ENCODE data around the gene PIGT. TPM values are rescaled to one million over a fixed set of nuclear protein-coding genes. Genes with fewer than 3 reads are reported as not detected.

Gene PIGT
- total and polyA plus RNA-seq, 2 experiments from 2014 or later: 48.4 to 63.1 TPM

DNA sequence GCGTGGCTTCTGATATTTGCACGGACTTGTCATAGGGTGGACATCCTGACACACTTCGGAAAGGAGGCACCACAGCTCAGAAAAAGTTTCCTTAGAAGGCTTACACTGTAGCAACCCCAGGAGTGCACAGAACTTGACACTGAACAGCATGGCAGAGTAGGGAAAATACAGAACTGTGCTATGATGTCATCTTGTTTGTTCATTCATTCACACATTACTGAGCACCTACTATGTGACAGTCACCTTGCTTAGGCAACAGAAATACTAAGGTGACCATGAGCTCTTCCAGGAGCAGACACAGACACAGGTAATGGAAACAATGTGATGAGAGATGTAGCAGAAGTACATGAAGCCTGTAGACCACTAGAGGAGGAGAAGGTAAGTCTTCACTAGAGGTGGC lies 2.5 kb upstream of the PIGT start:
- H3K4me2 ChIP-seq: no peak overlapping the region
- Mint-ChIP-seq H3K4me3 (no peak overlapping the region), H3K27ac (no peak overlapping the region)

DNA sequence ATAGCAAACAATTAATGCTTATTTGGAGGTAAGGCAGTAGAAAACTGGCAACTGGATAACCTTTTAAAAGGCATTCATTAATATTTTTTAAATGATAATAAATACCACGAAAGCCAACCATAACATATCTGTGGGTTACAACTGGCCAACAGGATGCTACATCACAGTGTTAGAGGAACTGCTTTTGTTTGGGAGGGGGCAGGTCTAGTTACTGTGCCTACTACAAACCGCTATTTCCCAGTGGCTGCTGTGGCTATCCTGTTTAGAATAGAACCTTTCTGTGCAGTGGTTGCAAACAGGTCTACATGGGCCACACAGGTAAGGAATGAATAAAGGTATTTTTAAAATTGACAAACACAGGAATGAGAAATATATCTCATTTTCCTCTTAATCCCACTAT lies 976 bp downstream of the PIGT start:
- H3K79me2 ChIP-seq (replicated peaks; ENCODE audit: insufficient read depth): peaks cover 17% of the 10 kb centered on the region
- H3K9me3 Mint-ChIP-seq: no peaks in the 10 kb centered on the region
- no peaks in the 10 kb centered on the region for H3F3A ChIP-seq (replicated peaks; ENCODE audit: low read depth)
- H2AFZ ChIP-seq: no peak overlapping the region
- H3K4me1 ChIP-seq (ENCODE audit: insufficient read depth): peaks cover 8% of the 10 kb centered on the region; the same call in 1 of the 2 replicates
- ATAC-seq (no peak), DNase-seq (ENCODE audit: low spot score) (no peak)
- H3K27me3 Mint-ChIP-seq (ENCODE audit: insufficient read depth, low read depth, poor library complexity): peaks cover 6% of the 10 kb centered on the region
- no peaks in the 10 kb centered on the region for H3K36me3 ChIP-seq (ENCODE audit: insufficient read depth)
- H3K9me2 ChIP-seq (ENCODE audit: insufficient read depth): no peaks in the 10 kb centered on the region
- peak overlapping the region; percentile 81 for H3K4me3 ChIP-seq
- no peak overlapping the region for H3K27ac Mint-ChIP-seq
- H3K4me3 Mint-ChIP-seq: peak overlapping the region; percentile 95
- H3K4me1 Mint-ChIP-seq: peaks cover 9% of the 10 kb centered on the region
- no peak overlapping the region for H3K27ac ChIP-seq (ENCODE audit: low read depth)
- H3K36me3 Mint-ChIP-seq (ENCODE audit: low read depth): peaks cover 29% of the 10 kb centered on the region
- peaks cover 11% of the 10 kb centered on the region; the same call in 1 of the 2 replicates for H4K20me1 ChIP-seq (replicated peaks; ENCODE audit: insufficient read depth)
- peak overlapping the region; percentile 91 for H3K4me2 ChIP-seq
- no peaks in the 10 kb centered on the region for H3K27me3 ChIP-seq (ENCODE audit: insufficient read depth)
- TF ChIP-seq EZH2 (IDR thresholded peaks at IDR 0.05; ENCODE audit: low read depth, unreplicated experiment) (no peak), EZH2phosphoT487 (IDR thresholded peaks at IDR 0.05; ENCODE audit: unreplicated experiment) (no peak), NANOG (IDR thresholded peaks at IDR 0.05; ENCODE audit: borderline replicate concordance) (no peak), JUNB (IDR thresholded peaks at IDR 0.05; ENCODE audit: unreplicated experiment) (no peak), CREB1 (CRISPR knock-in tag; IDR thresholded peaks at IDR 0.05; ENCODE audit: low read depth) (no peak), ZNF114 (CRISPR knock-in tag; IDR thresholded peaks at IDR 0.05) (no peak), STAT1 (IDR thresholded peaks at IDR 0.05; ENCODE audit: unreplicated experiment) (no peak), POLR2AphosphoS5 (IDR thresholded peaks at IDR 0.05; ENCODE audit: low read depth) (no peak)
- TF ChIP-seq, protein P1, sequence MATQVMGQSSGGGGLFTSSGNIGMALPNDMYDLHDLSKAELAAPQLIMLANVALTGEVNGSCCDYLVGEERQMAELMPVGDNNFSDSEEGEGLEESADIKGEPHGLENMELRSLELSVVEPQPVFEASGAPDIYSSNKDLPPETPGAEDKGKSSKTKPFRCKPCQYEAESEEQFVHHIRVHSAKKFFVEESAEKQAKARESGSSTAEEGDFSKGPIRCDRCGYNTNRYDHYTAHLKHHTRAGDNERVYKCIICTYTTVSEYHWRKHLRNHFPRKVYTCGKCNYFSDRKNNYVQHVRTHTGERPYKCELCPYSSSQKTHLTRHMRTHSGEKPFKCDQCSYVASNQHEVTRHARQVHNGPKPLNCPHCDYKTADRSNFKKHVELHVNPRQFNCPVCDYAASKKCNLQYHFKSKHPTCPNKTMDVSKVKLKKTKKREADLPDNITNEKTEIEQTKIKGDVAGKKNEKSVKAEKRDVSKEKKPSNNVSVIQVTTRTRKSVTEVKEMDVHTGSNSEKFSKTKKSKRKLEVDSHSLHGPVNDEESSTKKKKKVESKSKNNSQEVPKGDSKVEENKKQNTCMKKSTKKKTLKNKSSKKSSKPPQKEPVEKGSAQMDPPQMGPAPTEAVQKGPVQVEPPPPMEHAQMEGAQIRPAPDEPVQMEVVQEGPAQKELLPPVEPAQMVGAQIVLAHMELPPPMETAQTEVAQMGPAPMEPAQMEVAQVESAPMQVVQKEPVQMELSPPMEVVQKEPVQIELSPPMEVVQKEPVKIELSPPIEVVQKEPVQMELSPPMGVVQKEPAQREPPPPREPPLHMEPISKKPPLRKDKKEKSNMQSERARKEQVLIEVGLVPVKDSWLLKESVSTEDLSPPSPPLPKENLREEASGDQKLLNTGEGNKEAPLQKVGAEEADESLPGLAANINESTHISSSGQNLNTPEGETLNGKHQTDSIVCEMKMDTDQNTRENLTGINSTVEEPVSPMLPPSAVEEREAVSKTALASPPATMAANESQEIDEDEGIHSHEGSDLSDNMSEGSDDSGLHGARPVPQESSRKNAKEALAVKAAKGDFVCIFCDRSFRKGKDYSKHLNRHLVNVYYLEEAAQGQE (IDR thresholded peaks at IDR 0.05; ENCODE audit: unreplicated experiment): no peak
- TF ChIP-seq, protein P2, sequence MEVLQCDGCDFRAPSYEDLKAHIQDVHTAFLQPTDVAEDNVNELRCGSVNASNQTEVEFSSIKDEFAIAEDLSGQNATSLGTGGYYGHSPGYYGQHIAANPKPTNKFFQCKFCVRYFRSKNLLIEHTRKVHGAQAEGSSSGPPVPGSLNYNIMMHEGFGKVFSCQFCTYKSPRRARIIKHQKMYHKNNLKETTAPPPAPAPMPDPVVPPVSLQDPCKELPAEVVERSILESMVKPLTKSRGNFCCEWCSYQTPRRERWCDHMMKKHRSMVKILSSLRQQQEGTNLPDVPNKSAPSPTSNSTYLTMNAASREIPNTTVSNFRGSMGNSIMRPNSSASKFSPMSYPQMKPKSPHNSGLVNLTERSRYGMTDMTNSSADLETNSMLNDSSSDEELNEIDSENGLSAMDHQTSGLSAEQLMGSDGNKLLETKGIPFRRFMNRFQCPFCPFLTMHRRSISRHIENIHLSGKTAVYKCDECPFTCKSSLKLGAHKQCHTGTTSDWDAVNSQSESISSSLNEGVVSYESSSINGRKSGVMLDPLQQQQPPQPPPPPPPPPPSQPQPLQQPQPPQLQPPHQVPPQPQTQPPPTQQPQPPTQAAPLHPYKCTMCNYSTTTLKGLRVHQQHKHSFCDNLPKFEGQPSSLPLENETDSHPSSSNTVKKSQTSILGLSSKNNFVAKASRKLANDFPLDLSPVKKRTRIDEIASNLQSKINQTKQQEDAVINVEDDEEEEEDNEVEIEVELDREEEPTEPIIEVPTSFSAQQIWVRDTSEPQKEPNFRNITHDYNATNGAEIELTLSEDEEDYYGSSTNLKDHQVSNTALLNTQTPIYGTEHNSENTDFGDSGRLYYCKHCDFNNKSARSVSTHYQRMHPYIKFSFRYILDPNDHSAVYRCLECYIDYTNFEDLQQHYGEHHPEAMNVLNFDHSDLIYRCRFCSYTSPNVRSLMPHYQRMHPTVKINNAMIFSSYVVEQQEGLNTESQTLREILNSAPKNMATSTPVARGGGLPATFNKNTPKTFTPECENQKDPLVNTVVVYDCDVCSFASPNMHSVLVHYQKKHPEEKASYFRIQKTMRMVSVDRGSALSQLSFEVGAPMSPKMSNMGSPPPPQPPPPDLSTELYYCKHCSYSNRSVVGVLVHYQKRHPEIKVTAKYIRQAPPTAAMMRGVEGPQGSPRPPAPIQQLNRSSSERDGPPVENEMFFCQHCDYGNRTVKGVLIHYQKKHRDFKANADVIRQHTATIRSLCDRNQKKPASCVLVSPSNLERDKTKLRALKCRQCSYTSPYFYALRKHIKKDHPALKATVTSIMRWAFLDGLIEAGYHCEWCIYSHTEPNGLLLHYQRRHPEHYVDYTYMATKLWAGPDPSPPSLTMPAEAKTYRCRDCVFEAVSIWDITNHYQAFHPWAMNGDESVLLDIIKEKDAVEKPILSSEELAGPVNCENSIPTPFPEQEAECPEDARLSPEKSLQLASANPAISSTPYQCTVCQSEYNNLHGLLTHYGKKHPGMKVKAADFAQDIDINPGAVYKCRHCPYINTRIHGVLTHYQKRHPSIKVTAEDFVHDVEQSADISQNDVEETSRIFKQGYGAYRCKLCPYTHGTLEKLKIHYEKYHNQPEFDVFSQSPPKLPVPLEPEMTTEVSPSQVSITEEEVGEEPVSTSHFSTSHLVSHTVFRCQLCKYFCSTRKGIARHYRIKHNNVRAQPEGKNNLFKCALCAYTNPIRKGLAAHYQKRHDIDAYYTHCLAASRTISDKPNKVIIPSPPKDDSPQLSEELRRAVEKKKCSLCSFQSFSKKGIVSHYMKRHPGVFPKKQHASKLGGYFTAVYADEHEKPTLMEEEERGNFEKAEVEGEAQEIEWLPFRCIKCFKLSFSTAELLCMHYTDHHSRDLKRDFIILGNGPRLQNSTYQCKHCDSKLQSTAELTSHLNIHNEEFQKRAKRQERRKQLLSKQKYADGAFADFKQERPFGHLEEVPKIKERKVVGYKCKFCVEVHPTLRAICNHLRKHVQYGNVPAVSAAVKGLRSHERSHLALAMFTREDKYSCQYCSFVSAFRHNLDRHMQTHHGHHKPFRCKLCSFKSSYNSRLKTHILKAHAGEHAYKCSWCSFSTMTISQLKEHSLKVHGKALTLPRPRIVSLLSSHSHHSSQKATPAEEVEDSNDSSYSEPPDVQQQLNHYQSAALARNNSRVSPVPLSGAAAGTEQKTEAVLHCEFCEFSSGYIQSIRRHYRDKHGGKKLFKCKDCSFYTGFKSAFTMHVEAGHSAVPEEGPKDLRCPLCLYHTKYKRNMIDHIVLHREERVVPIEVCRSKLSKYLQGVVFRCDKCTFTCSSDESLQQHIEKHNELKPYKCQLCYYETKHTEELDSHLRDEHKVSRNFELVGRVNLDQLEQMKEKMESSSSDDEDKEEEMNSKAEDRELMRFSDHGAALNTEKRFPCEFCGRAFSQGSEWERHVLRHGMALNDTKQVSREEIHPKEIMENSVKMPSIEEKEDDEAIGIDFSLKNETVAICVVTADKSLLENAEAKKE (CRISPR knock-in tag; IDR thresholded peaks at IDR 0.05): no peak
- TF ChIP-seq, protein P3, sequence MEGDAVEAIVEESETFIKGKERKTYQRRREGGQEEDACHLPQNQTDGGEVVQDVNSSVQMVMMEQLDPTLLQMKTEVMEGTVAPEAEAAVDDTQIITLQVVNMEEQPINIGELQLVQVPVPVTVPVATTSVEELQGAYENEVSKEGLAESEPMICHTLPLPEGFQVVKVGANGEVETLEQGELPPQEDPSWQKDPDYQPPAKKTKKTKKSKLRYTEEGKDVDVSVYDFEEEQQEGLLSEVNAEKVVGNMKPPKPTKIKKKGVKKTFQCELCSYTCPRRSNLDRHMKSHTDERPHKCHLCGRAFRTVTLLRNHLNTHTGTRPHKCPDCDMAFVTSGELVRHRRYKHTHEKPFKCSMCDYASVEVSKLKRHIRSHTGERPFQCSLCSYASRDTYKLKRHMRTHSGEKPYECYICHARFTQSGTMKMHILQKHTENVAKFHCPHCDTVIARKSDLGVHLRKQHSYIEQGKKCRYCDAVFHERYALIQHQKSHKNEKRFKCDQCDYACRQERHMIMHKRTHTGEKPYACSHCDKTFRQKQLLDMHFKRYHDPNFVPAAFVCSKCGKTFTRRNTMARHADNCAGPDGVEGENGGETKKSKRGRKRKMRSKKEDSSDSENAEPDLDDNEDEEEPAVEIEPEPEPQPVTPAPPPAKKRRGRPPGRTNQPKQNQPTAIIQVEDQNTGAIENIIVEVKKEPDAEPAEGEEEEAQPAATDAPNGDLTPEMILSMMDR (conservative IDR thresholded peaks at IDR 0.05; ENCODE audit: low read depth in 2 of 2): no peak

More for the DNA sequence above, 2.5 kb upstream of the PIGT start:
- no peaks in the 10 kb centered on the region for H3K9me3 Mint-ChIP-seq
- H3K27me3 Mint-ChIP-seq (ENCODE audit: insufficient read depth, low read depth, poor library complexity): peaks cover 4% of the 10 kb centered on the region
- peaks cover 21% of the 10 kb centered on the region for H3K36me3 Mint-ChIP-seq (ENCODE audit: low read depth)
- Histone ChIP-seq H3K27me3 (ENCODE audit: insufficient read depth) (no peaks in the 10 kb centered on the region), H3K9me2 (ENCODE audit: insufficient read depth) (no peaks in the 10 kb centered on the region), H4K20me1 (replicated peaks; ENCODE audit: insufficient read depth) (peaks cover 7% of the 10 kb centered on the region; the same call in 1 of the 2 replicates), H3K36me3 (ENCODE audit: insufficient read depth) (peaks cover 8% of the 10 kb centered on the region), H3F3A (replicated peaks; ENCODE audit: low read depth) (no peaks in the 10 kb centered on the region), H3K79me2 (replicated peaks; ENCODE audit: insufficient read depth) (peaks cover 17% of the 10 kb centered on the region), H2AFZ (no peak overlapping the region), H3K4me3 (no peak overlapping the region), H3K4me1 (ENCODE audit: insufficient read depth) (peaks cover 8% of the 10 kb centered on the region; the same call in 1 of the 2 replicates), H3K27ac (ENCODE audit: low read depth) (no peak overlapping the region)
- no peak for TF ChIP-seq POLR2AphosphoS5 (IDR thresholded peaks at IDR 0.05; ENCODE audit: low read depth)
- DNase-seq (ENCODE audit: low spot score): no peak
- peaks cover 9% of the 10 kb centered on the region for H3K4me1 Mint-ChIP-seq
- no peak for ATAC-seq

Data from GM23338 (cell line).